ENCODE results near the gene TSPAN32.

TSPAN32 gene, protein sequence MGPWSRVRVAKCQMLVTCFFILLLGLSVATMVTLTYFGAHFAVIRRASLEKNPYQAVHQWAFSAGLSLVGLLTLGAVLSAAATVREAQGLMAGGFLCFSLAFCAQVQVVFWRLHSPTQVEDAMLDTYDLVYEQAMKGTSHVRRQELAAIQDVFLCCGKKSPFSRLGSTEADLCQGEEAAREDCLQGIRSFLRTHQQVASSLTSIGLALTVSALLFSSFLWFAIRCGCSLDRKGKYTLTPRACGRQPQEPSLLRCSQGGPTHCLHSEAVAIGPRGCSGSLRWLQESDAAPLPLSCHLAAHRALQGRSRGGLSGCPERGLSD

DNA sequence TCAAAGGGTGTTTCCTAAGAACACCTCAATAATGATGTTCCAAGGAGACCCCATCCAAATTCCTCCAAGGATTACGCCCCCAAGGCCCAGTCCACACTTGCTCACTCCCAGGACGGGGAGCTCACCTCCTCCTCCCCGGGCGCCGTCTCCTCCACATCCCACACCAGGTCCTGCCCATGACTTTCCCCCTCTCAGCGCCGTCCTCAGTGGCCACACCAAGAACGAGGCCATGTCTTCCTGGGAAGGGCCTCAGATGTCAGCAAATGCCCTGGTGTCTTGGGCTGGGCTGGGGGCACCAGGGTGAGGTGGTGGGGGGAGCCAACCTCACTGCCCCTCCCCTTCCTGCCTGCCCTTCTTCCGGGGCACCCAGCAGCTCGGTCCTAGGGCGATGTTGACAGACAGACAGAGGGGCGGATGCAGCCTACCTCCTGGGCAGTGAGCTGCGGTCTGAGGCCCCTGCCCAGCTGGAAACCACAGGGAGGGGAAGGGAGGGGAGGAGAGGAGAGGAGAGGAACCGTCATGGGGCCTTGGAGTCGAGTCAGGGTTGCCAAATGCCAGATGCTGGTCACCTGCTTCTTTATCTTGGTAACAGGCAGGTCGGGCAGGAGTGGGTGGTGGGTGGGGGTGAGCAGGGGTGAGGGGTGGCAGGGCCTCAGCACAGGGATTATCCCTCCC, at the start of gene TSPAN32, which contains the start of gene C11orf21:
TSPAN32 (plus strand) TSS at position 383 of the 675 bp plus-strand sequence; CDS start at position 520, 137 bp downstream.
C11orf21 (minus strand) TSS at position 288 of the 675 bp plus-strand sequence; CDS start at position 178, 110 bp downstream.
- no peak for DNase-seq (ENCODE audit: low read depth, low spot score)

DNA sequence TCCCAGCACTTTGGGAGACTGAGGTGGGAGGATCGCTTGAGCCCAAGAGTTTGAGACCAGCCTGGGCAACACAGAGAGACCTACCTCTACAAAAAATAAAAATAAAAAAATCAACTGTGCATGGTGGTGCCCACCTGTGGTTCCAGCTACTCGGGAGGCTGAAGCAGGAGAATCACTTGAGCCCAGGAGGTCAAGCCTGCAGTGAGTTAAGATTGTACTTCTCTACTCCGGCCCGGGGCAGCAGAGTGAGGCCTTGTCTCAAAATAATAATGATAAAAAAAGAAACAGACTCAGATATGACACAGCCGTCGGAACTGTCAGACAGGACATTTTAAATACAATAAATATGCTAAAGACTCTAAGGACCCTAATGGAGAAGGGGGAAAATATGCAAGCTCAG, 49.8 kb upstream of the TSPAN32 start:
- no peak for DNase-seq (ENCODE audit: low read depth, low spot score)

DNA sequence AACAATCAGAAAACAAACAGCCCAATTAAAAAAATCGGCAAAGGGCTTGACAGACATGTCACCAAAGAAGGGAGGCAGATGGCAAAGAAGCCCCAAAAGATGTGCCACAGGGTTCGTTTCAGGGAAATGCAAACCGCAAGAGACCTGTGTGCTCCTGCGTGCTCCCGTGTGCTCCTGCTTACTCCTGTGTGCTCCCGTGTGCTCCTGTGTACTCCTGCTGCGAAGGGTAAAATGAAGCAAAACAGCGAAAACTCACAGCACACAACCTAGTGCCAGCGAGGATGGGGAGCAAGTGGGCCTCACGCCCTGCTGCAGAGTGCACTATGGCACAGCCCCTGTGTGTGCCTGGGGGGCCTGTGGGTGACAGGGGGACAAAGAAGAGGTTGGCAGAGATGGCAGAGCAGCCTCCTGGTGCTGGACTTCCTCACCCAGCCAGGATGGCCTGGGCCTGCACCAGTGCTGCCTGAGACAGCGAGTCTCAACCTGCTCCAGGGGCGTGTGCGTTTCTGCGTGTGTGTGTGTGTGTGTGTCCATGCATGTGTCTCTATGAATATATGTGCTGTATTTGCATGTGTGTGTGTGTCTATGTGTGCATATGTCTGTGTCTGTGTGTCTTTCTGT, 45.4 kb upstream of the TSPAN32 start:
- DNase-seq (ENCODE audit: low read depth, low spot score), result no peak

DNA sequence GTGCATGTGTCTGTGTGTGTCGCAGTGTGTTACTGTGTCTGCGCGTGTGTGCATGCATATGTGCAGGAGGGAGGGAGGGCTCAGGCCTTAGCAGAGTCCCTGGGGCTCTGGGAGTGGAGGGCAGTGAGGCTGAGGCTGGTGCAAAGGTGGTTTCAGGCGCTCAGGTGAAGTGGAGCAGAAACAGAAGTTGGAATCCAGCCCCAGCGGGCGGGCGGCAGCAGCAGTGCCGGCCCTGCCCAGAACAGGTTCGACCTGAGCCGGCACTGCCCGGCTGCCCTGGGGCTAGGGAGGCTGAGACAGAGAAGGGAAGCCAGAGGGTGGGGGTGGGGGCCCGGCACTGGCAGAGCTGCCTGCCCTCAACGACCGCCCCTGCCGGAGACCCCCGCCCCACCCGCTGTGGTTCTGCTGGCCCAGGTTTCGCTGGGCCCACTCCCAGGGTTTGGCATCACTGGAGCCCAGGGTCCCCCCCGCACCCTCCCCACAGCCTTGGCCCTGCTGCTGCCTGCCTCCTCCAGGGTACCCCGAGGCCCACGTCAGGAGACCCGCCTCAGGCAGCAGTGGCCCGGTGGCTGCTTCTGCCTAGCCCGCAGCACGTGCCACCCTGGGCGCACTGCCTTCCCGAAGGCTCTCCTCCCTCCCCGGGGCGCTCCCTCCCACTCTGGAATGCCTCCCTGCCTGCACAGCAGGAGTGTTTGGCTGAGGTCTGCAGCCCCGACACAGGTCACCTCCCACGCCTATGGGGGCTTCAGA, 44.7 kb upstream of the TSPAN32 start:
- no peak for DNase-seq (ENCODE audit: low read depth, low spot score)

DNA sequence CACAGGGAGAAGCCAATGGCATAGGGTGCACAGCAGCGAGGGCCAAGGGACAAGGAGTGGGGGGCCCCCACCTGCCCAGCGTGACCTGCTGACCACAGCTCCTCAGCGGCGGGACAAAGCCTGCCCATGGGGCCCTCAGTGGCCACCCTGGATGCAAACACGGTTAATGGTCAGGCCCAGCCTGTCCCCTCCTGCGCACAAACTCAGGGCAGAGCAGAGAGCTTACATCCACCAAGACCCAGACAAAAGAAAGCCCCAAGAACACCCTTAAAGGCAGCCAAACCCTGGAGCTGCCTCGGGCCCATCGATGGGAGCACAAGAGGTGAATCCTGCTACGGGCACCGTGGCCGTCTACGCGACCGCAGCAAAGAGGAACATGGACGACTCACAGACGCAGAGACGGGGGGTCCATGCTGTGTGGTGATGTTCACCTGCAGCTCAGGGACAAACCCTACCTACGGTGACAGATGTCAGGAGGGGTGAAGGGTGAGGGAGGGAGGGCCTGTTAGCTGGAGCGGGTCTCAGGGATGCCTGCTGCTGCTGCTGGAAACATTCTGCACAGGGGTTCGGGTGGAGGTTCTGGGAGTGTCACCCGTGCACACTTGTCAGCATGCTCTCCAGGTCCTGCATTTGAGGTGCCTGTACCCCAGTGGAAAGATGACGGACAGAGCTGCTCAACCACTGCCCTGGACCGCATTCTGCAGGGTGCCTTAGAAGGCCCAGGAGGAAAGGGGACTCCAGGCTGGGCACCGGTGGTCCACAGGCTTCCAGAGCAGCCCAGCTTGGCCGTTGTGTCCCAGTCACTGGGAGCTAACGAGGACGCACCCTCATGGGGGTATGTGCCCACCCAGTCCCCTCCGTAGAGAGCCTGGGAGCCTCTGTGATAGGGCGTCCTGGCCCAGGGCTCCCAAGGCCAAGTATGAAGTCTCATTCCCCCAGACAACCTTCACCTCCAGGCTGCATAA, 43.0 kb upstream of the TSPAN32 start:
- no peak for DNase-seq (ENCODE audit: low read depth, low spot score)

DNA sequence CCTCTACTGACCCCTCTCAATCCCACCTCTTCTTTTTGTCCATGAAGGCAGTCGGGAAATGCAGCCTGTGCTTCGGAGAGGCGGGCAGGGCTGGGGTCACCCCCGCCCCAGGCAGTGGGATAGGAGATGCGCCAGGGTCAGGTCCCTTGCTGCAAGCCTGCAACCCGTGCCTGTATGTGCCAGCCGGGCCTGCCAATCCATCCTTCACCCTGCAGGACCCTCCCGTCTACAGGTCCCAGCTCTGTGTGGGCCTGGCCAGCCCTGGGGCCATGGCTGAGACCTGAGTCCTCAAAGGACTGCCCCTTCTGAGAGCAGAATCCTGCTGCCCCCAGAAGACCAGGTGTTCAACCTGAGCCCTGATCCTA, 42.4 kb upstream of the TSPAN32 start:
- no peak for DNase-seq (ENCODE audit: low read depth, low spot score)

DNA sequence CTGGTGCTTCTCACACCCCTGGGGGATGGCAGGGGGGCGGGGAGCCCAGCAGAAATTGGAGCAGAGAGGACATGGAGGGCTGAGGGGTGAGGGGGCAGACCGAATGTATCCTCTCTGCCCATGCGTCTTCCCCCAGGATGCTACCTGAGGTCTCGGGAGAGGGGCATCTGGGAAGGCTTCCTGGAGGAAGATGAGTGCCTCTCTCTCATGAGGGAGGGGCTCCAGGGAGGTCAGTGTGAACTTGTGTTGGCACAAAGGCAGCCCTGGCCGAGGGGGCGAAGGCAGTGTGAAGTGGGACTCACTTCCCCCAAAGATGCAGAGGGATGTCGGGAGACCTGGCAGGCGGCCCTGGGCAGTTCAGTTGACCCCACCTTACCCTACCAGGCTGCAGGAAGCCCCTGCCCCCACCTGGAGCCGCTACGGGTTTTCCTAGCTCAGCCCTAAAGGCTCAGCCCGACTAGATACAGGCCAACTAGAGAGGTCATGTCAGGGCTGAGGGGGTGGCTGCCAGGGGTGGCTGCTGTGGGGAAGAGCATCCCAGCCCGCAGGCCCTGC, 41.8 kb upstream of the TSPAN32 start:
- DNase-seq (ENCODE audit: low read depth, low spot score), result no peak

DNA sequence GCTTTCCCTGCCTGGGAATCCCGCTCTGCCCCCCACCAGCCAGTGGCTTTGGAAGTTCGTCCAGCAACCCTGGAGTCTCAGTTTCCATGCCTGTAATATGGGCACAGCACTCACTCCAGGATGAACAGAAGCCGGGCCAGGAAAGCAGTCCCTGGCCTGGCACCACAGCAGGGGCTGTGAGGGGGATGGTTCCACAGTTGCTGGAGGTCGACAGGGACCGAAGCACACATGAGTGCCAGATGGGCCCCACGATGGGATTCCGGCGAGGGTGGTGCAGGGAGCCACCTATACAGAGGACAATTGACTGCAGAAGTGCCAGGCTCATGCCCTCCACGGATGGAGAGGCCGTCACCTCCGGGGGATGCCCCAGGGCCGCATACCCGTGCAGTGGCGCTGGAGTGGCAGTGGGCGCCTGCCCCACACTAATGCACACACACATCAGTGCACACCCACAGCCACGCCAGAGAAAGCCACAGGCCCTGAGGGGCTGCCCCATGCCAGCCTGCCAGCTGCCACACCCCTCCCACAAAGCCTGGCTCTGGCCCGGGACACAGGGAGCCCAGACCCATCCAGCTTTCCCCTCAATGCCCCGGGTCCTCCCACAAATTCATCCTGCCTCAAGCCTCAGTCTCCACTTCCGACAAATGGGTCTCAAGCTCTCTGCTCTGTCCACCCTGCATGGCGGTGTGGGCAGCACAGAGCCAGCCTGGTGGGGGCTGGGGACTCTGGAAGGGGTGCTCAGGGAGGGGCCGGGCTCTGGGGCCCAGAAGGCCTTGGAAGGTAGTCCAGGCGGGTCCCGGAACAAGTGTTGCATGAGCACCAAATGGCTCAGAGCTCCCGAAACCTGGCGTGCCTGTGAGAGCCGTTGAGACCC, 41.1 kb upstream of the TSPAN32 start:
- DNase-seq (ENCODE audit: low read depth, low spot score), result no peak

DNA sequence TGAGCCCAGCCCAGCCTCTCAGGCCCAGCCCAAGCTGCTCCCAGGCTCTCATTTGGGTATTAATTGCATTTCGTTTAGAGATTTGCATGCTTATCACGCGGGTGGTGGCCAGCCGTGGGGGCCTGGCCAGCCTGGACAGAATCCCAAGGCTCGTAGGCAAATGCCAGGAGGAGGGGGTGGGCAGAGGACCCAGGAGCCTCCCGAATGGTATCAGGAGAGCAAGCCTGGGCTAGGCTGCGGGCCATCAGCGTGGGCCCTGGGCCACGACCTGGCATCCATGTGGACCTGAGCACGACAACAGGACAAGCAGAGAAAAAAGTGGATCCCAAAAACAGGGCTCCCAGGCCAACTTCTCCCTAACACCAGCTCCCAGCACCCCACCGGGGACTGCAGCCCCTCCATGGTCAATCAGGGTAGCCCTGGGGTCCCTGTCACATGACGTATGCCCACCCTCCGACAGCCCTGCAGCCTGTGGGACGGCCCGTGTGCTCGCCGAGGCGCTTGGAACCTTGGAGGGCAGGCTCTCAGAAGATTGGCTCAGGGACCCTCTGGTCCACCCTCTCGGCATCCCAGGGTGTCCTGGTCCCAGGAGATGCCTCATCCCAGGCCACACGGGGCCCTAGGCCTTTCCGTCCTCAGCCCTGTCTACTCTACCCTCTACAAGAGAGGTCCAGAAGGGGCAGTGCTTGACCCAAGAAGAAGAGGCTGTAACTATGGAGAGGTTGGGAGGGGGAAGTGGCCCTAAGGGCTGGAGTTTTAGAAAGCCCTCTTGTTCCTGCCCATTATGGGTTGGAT, 40.2 kb upstream of the TSPAN32 start:
- DNase-seq (ENCODE audit: low read depth, low spot score), result no peak

DNA sequence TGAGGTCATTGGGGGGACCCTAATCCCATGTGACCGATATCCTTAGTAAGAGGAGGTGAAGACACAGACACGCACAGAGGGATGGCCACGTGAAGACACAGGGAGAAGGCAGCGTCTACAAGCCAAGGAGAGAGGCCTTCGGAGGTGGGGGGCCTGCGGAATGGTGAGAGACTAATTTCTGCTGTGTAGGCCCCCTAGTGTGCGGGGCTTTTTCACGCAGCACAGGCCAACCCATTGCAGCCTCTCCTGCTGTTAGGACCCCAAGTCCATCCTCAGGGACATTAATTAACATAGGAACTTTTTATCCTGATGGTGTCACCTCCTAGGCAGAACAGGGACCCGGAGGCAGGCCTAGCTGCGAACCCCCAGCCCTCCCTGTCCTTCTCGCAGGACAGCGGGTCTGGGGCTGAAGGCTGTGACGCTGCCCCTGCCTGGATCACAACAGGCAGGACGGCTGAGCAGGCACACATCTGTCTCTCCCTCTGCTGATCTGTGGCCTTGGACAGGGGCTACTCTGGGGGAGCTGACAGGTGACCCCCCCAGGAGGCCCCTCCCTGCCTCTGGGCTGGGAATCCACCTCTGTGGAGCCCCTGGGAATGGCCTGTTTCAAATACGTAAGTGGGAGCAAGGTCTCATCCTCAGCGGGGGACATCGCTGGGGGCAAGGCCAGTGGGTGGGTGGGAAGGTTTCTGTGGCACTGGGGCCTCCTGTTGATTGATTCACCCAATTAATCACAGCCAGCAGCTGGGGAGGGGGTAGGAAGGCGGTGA, 39.3 kb upstream of the TSPAN32 start:
- no peak for DNase-seq (ENCODE audit: low read depth, low spot score)

DNA sequence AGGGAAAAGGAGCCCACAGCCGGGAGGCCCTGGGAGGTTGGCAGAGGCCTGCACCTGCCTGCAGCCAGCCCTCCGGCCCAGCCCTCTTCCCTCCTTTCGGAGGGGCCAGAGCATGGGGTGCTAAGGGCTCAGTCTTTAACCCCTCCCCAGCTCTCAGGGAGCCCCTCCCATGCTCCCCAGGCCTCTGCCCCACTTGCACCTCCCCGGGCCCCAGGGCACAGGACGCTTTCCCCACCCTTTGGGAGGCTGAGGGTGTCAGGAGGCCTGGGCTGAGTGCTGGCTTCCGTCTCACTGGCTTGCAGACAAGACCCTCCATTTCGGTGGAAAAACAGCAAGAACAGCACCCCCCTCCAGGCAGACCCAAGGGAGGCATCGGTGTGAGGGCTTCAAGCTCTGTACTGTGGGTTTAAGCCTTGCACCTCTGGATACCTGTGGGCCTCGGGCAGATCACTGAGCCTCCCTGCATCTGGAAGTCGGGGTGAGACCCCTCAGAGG, 38.7 kb upstream of the TSPAN32 start:
- no peak for DNase-seq (ENCODE audit: low read depth, low spot score)

DNA sequence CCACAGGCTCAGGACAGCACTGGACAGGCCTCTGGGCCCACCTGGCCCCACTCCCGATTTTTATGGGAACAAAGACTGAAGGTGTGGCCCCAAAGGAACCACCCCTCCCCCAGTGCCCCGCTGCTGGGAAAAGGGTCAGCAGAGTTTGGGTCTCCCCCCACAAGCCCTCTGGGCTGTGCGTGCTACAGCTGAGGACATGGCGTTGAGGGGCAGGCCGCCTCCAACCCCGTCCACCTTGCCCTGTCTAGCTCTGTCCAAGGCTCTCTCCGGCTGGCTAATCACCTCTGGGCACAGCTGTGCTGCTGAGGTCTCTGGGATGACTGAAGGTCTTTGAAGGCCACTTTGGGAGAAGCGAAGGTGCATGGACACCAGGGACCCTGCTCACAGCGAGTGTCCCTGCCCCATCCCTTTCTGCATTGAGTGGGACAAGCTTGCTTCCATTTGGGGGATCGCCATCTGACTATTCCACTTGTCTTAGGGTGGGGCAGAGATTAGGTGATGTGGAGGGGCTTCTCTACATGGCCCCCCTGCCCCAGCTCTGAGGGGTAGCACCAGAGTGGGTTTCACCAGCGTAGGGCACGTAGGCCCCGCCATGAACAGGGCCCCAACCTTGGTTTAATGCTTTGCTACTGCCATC, 38.0 kb upstream of the TSPAN32 start:
- DNase-seq (ENCODE audit: low read depth, low spot score), result no peak

DNA sequence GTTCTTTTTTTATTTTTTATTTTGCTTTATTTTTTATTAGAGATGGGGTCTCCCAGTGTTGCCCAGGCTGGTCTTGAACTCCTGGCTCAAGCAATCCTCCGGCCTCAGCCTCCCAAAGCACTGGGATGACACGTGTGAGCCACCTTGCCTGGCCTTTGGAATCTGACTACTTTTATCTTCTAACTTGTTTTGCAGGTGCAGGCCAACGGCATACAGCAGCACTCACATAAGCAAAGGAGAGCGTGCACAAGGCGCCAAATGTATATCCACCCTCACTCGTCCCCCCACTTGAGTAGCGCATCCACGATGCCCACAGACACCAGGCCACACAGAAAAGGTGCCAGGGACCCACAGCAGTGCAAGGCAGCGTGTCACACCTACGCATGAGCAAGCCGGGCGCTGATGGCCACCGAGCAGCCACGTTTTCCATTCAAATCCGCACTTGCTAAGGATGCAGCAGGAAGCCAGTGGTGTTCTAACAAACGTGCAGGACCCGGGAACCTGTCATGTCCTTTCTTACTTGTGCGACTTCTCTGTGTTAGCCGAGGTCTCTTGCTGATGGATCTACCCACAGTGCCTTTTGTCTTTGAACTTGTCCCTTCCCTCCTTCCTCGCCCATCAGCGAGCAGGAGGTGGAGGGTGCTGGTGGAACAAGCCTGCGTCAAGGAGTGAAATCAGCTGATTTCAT, 37.3 kb upstream of the TSPAN32 start:
- no peak for DNase-seq (ENCODE audit: low read depth, low spot score)

DNA sequence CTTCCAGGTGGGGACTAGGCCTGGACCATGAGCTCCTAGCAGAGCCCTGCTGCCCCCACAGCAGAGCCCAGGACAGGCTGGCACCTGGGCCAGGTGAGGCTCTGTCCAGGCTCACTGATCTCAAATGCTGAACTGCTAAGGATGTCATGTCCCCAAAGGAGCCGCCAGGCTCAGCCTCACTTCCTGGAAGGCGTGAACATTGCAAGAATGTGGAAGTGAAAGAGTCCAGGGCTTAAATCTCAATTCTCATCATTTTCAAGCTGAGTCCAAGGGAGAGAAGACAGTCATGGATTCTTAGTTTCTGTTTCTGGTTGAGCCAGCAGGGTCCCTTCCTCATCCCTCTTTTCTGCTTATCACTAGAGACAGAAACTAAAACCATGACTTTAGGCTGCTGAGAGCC, 36.4 kb upstream of the TSPAN32 start:
- DNase-seq (ENCODE audit: low read depth, low spot score), result no peak

DNA sequence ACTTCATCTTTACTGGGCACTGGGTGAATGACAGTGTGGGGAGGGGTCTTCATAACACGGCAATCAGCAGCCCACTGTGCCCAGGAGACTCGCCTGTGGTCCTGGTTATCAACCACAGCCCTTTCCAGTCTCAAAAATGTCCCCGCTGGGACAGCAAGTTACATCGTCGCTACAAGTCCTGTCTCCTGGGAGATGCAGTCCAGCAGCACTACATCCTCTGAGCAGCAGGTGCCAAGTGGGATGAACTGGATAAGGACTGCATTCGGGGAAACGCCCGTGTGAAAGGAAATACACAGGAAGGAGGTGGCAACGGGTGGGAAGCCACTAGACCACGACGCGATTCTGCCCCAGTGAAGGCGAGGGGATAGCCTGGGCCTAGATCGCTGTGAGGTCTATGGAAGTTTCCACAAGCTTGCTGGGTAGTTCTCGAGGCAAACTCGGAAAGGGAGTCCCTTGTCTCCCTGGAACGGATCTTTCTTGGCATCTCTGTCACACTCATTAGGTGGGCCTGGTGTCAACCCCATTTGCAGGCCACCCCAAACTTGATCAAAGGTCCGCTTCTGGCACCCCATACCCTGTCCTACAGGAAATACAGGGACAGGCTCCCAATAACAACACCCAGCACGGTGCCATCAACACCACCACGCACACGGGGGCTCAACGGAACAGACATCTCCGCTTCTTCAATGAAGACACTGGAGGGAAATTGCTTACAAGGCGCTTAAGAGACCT, 35.8 kb upstream of the TSPAN32 start:
- DNase-seq (ENCODE audit: low read depth, low spot score), result no peak
